Right lobe of liver (tissue), 6 donors: ENCODE measurements around the gene FUOM. TPM values are rescaled to one million over a fixed set of nuclear protein-coding genes. Genes with fewer than 3 reads are reported as not detected.

Source experiments
- ATAC-seq, 4 donors: fragments of 200-7000 bp; cut with Tn5 transposase; one replicate each; pipeline ENCODE4 v1.9.1; 2020; ENCODE audit warnings: mild to moderate bottlenecking in 4 of 4, moderate library complexity in 4 of 4
- DNase-seq, 3 donors: peaks; one replicate each; pipeline ENCODE4 v3.0.0-alpha.2; 2020
- H3K27ac ChIP-seq, 3 donors: fragments of 200-600 bp; one replicate each; pipeline ENCODE4 v1.8.0; 2022
- H3K27me3 ChIP-seq, 2 donors: fragments of 200-600 bp; one replicate each; pipeline ENCODE4 v1.8.0; 2022
- H3K36me3 ChIP-seq, 4 donors: fragments of 200-600 bp; sonication (generic) in 1 of 4; one replicate each; pipeline versions ENCODE4 v1.5.1 to v1.8.0; 2017 to 2022; ENCODE audit warnings: control low read depth in 1 of 4
- H3K4me1 ChIP-seq, 4 donors: fragments of 200-600 bp; sonication (generic) in 1 of 4; one replicate each; pipeline versions ENCODE4 v1.5.1 to v1.8.0; 2017 to 2022; ENCODE audit warnings: control low read depth in 1 of 4
- H3K4me3 ChIP-seq, 3 donors: fragments of 200-600 bp; one replicate each; pipeline ENCODE4 v1.8.0; 2022
- H3K9me3 ChIP-seq, 4 donors: fragments of 200-600 bp; sonication (generic) in 1 of 4; one replicate each; pipeline versions ENCODE4 v1.5.1 to v1.8.0; 2017 to 2022; ENCODE audit warnings: control low read depth in 1 of 4
- POLR2A ChIP-seq: fragments of 450-650 bp; IDR thresholded peaks from one replicate; pipeline ENCODE4 v1.6.1; 2017; ENCODE audit warnings: antibody characterized with exemption, mild to moderate bottlenecking
- WGBS: methylation state at CpG from one replicate; pipeline ENCODE4 v1.1.6; 2018; ENCODE audit warnings: low coverage, low lambda C conversion rate; ENCODE audit not compliant: insufficient coverage; ENCODE audit errors: missing lambda C conversion rate; 5-methylcytosine and 5-hydroxymethylcytosine counted together
- intact Hi-C, 2 donors: fragments of 100-400 bp; cut with DNase I; formaldehyde crosslinking; loops; one replicate each; pipeline versions ENCODE4 v1.11.2 to v1.14.1; 2022
- total RNA-seq, 6 experiments: library from RNA; depleted of rRNA in 2 of 6; stranded (reverse); fragments of >200 nt in 2 of 6; fragmentation: NEBNext Ultra II Directional in 3 of 6; extraction: Animal tissue kit (Norgen Biotek cat#: 25700) in 3 of 6; gene quantifications; one replicate each; pipeline versions ENCODE4 v1.1.0 to v1.2.4, GENCODE V29; 2016 to 2023
- TF ChIP-seq, protein P1 (sequence below), 4 donors: fragments of 200-600 bp in 3 of 4; fragments of 450-650 bp in 1 of 4; IDR thresholded peaks; one replicate each; pipeline versions ENCODE4 v1.5.1 to v1.8.0; 2016 to 2022; ENCODE audit warnings: antibody characterized with exemption in 4 of 4, mild to moderate bottlenecking in 2 of 4
- donor health status: DM: no; HTN: yes; CAD: no.
- donor health status: DM: no; HTN: no; CAD: no.
- donor health status: DM: no; HTN: no; CAD: no.
- donor health status: DM: no; HTN: yes; CAD: no.
- donor health status: DM: no; HTN: yes; CAD: no.

Gene FUOM
- total RNA-seq, 6 experiments from 2014 or later, result 76.1 to 158 (median 124) TPM

DNA sequence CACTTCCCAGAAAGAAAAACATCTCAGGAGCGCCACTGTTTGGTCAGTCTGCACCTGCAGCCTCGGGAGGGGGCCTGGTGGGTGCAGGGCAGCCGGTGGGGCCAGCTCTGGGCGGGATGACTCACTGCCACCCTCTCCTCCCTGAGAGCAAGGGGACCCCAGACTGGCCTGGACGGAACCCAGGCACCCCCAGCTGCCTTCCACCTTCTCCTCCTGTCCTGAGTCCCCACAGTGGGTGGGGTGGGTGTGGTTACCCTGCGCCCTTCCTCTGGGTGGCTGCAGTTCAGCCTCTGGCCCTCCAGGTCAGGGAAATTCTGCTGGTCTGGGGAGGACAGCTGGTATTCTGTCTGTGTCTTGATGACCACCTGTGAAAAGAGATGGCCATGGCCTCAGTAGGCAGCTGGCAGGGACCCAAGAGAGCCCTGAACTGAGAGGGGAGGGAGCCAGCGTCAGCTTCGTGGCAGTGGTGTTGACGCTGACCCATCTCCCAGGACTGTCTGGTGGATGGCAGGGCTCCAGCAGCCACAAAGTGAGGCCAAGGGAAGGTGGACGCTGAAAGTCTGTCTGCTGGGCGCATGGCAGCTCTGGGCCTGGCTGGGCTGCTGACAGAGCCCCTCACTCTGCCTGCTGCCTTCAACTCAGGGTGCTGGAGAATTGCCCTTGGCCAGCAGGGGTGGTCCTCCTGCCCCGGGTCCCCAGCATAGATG lies 30.0 kb downstream of the FUOM start:
- Histone ChIP-seq H3K36me3 (no peaks in the 10 kb centered on the region), H3K4me3 (no peak overlapping the region), H3K9me3 (no peaks in the 10 kb centered on the region), H3K27ac (no peak overlapping the region), H3K27me3 (peaks cover 14 to 24% of the 10 kb centered on the region in 2 donors), H3K4me1 (peaks cover 0 to 14% (median 0%) of the 10 kb centered on the region in 4 donors)
- 30% methylated on average over 3 of the region's 12 CpGs for WGBS
- ATAC-seq (no peak), DNase-seq (no peak)
- intact Hi-C loops, result loop anchor here in 1 of 2 donors (10.0 kb wide), 1 partner anchor 47 kb away; the partner anchor contains the start of genes ECHS1 and PAOX
- TF ChIP-seq, protein P1, sequence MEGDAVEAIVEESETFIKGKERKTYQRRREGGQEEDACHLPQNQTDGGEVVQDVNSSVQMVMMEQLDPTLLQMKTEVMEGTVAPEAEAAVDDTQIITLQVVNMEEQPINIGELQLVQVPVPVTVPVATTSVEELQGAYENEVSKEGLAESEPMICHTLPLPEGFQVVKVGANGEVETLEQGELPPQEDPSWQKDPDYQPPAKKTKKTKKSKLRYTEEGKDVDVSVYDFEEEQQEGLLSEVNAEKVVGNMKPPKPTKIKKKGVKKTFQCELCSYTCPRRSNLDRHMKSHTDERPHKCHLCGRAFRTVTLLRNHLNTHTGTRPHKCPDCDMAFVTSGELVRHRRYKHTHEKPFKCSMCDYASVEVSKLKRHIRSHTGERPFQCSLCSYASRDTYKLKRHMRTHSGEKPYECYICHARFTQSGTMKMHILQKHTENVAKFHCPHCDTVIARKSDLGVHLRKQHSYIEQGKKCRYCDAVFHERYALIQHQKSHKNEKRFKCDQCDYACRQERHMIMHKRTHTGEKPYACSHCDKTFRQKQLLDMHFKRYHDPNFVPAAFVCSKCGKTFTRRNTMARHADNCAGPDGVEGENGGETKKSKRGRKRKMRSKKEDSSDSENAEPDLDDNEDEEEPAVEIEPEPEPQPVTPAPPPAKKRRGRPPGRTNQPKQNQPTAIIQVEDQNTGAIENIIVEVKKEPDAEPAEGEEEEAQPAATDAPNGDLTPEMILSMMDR (IDR thresholded peaks at IDR 0.05), result no peak
- no peak for TF ChIP-seq POLR2A

DNA sequence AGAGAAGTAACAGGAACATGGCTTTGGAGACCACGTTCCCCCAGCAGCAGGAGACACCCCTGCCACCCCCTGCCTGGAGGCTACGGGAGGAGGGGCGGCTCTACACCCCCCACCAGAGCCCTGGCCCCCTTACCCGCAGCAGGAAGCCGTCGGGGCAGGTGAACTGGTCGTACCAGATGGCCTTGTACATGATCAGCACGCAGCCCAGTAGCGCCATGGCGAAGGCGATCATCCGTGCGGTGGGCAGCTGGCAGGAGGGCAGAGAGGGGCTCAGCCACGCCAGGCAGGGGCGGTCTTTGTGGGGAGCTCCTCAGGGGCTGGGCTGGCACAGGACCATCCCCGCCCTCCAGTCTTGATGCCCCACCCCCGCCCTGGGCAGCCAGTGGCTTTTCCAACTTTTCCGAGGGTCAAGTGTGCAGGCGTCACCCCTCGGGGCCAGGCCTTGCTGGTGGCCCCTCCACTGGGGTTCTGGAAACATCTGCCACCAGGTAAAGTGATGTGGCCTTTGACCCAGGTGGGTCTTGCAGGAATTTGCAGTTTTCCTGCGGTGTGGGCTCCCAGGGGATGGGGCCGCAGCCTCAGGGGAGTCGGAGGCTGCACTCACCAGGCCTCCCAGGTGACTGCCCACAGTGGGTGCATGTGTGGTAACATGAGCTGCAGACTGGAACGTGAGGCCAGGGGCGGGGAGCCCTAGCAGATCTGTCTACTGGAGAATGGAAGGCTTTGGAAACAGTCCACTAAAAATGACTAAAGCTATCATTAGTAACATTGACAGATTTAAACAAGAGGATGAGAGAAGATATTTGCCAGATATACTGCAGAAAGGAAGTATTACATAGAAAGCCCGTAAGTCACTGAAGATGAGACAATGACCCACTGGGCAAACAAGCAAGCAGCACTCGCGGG lies 30.8 kb downstream of the FUOM start:
- WGBS, result 22% methylated on average over 15 of the region's 28 CpGs
- H3K4me3 ChIP-seq, result no peak overlapping the region
- intact Hi-C loops, result loop anchor here in 1 of 2 donors (10.0 kb wide), 1 partner anchor 48 kb away; the partner anchor contains the start of genes ECHS1 and PAOX
- DNase-seq (no peak), ATAC-seq (no peak)
- H3K9me3 ChIP-seq, result no peaks in the 10 kb centered on the region
- H3K36me3 ChIP-seq, result no peaks in the 10 kb centered on the region
- TF ChIP-seq, protein P1 (IDR thresholded peaks at IDR 0.05), result no peak
- no peak for TF ChIP-seq POLR2A
- H3K4me1 ChIP-seq, result peaks cover 0 to 14% (median 0%) of the 10 kb centered on the region in 4 donors
- H3K27ac ChIP-seq, result no peak overlapping the region
- peaks cover 14 to 24% of the 10 kb centered on the region in 2 donors for H3K27me3 ChIP-seq

DNA sequence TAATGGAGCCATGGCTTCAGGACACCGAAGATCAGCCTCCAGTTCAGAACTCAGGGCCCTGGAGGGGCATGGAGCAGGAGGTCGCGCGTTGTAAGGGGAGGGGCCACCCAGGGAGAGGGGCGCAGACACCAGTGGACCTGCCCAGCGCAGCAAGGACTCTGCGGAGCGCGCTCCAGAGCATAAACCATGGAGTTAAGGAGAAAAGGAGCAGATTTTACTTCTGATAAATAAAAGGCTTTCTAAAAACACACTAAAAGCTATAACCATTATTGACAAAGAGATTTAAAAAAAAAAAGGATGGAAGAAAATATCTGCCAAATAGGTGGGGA lies 31.6 kb downstream of the FUOM start:
- peak overlapping the region in 1 of 3 donors; percentile 26 for H3K4me3 ChIP-seq
- H3K27me3 ChIP-seq, result peaks cover 14 to 24% of the 10 kb centered on the region in 2 donors
- no peaks in the 10 kb centered on the region for H3K36me3 ChIP-seq
- TF ChIP-seq POLR2A, result no peak
- TF ChIP-seq, protein P1 (IDR thresholded peaks at IDR 0.05), result no peak
- no peak overlapping the region for H3K27ac ChIP-seq
- H3K4me1 ChIP-seq, result peaks cover 0 to 14% (median 0%) of the 10 kb centered on the region in 4 donors
- no peaks in the 10 kb centered on the region for H3K9me3 ChIP-seq
- no peak for ATAC-seq
- DNase-seq, result no peak
- intact Hi-C loops, result loop anchor here in 1 of 2 donors (10.0 kb wide), 1 partner anchor 49 kb away; the partner anchor contains the start of genes ECHS1 and PAOX
- 20% methylated on average over 2 of the region's 9 CpGs for WGBS

DNA sequence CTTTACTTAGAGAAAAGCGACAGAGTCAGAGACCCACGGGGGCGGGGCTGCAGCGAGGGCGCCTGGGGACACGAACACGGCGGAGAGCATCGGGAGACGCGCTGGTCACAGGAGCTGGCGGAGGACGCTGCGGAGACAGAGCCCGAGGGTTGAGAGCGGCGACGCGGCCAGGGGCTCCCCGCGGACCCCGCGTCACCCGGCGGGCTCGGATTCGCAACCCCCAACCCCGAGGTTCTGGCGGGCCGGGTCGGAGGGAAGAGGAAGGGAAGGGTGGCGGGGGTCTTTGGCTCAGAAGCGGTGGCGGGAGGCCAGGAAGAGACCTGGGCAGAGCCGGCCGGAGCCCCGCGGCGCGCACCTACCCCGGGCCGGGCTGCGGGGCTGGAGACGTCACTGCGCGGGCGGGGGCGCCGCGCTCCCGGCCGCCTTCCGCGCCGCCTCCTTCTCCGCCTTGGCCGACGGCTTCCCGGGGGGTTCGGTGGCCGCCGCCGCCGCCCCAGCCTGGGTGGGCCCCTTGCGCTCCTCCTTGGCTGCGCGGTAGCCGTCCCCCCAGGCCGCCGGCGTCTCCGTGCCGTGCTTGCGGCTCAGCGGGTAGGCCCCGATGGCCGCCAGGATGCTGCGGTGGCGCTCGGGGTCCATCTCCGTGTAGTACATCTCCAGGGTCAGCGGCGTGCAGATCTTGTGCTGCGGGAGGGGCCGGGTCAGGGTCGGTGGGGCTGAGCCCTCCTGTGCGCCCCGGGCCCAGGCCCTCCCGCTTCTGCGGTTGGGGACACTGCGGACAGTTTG lies 32.2 kb downstream of the FUOM start:
- H3K27ac ChIP-seq, result no peak overlapping the region
- peaks cover 14 to 24% of the 10 kb centered on the region in 2 donors for H3K27me3 ChIP-seq
- WGBS, result 10% methylated on average over 4 of the region's 91 CpGs
- no peak for DNase-seq
- no peaks in the 10 kb centered on the region for H3K36me3 ChIP-seq
- no peak for ATAC-seq
- TF ChIP-seq POLR2A, result no peak
- TF ChIP-seq, protein P1 (IDR thresholded peaks at IDR 0.05), result no peak
- H3K4me1 ChIP-seq, result peaks cover 0 to 14% (median 0%) of the 10 kb centered on the region in 4 donors
- intact Hi-C loops, result loop anchor here in 1 of 2 donors (10.0 kb wide), 1 partner anchor 49 kb away; the partner anchor contains the start of genes ECHS1 and PAOX
- H3K4me3 ChIP-seq, result peak overlapping the region in 1 of 3 donors; percentile 26
- H3K9me3 ChIP-seq, result no peaks in the 10 kb centered on the region
